NCI-H1092 (cell line): ENCODE results near the gene SHE.

Experiments
- DNase-seq: peaks from one replicate; lab custom pipeline; 2025; lab: John Stamatoyannopoulos, UW

SHE gene

DNA sequence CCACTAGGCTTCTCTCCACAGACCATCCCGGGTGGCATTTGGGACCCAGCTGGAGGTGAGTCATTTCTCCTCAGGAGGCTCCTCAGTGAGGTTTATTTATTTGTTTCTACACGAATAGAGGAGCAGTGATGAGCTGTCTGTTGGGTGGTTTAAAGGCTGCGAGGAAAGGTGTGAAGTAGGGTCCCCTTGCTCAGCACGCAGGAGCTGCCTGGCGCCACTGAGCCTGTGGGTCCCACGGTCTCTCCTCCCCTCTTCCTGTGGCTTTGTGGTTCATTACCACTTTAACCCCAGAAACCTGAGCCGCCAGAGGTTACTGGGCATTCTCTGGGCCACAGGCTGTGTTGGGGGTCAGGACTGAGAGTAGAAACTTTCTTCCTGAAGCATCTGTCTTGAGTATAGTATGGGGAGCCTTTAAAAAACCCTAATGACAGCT lies 57.2 kb downstream of the SHE start:
- DNase-seq: no peak

DNA sequence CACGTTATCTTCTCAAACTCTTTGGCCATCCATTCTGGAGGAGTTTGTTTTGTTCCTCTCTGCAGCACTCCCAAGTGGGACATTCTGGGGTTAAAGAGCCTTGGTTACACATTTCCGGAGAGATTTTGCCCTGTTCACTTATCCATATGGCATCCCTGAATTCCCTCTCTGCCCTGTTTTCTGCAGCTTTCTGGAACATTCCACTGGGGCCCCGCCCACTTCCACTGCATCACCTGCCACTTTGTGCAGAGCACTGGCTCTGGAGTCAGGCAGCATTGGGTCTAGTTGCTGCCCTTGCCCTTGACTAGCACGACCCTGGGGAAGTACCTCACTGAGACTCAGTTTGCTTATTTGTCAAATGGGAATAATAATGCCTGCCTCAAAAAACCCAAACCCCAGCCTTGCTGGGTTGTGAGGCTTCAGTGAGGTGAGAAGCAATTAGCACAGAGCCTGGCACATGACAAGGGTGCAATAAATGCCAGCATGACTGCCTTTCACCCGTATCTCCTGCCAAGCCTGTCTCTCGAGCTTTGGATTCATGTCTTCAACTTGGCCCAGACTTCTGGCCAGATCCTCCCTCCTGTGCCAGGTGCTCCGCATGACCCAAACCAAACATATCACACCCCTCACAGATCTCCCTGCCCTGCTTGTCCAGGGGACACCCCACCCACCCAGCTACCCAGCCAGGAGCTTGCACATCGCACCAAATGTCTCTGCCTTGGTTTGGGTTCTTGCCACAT lies 58.8 kb downstream of the SHE start:
- DNase-seq: no peak

DNA sequence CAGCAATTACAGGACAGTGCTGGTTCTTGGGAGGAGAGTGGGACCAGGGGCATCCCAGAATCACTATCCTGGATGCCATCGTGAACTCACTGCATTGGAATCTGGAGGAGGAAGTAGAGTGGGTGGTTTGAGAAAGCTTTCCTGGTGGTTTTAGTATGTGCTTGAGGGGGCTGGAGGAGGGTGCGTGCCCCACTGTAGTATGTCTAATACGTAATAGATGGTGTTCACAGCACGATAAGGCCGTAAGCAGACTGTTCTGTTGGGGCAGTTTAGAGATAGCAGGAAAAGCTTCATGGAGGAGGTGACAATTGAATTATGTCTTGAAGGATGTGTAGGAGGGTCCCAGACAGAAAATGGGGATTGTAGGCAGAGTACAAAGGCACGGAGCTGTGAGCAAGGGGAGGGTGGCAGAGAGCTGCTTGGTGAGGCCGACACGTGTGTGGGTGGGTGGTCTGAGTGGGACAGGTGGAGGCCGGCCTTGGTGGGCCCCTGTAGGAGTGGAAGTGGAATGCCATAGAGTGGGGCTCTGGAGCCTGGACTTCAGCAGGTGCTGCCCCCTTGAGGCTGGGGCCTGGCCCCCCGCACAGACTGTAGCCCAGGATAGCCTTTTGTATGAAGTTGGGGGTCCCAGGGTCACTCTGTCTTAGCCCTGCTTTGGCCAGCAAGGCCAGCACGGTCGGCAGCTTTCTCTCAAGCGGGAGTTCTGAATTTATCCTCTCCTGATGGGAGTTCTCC lies 60.0 kb downstream of the SHE start:
- no peak for DNase-seq

DNA sequence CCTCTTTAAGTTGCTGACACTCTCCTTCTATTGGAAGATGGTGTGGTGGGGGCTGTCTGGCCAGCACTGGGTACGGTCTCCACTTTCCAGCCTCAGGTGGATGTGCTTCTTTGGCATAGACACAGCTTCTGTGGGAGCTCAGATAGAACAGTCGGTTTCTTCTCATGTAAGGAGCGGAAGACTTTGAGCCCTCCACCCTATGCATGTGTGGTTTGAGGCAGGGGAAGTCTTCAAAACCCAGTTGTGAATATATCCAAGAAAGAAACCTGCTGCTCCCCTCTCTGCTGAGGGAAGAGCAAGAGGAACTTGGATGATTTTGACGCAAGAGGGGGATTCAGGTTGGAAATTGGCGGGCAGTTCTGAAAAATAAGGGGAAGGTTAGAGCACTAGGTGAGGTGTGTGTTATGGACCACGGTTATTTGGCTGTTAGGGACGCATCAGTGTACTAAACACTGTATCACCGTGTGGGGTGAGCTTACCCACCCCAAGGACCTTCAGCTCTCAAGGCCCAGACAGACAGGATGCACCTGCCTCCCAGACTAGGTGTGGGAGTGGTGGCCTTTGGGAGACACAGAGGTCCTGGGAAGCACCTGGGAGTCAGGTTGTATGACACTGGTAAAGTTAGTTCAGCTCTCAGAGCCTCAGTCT lies 60.8 kb downstream of the SHE start:
- DNase-seq: no peak

DNA sequence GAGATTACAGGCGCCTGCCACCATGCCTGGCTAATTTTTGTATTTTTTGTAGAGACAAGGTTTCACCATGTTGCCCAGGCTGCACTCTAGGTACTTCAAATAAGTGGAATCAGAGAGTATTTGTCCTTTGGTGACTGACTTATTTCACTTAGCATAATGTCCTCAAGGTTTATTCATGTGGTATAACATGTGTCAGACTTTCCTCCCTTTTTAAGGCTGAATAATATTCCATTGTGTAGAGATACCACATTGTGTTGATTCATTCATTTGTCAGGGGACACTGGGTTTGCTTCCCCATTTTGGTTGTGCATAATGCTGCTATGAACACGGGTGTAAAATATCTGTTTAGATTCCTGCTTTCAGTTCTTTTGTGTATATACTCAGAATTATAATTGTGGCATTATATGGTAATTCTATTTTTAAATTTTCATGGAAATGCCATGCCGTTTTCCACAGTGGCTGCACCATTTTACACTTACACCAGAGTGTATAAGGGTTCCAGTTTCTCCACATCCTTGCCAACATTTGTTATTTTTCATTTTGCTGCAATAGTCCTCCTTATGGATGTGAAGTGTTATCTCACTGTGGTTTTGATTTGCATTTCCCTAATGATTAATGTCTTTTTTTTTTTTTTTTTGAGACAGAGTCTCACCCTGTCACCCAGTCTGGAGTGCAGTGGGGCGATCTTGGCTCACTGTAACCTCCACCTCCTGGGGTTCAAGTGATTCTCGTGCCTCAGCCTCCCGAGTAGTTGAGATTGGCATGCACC lies 62.0 kb downstream of the SHE start:
- DNase-seq: no peak

DNA sequence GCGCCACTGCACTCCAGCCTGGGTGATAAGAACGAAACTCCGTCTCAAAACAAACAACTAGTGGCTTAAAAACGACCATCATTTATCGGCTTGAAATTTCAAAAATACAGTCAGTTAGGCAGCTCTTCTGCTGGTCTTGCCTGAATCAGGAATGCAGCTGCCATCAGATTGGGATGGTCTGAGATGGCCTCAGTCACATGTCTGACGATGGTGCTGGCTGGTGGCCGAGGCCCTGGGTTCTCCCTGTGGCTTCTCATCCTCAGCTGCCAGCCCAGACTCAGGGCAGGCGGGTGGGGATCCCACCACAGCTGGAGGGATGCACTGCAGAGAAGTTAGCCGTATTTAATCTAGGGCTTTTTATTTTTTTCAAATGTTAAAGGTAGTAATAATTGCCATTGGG lies 65.8 kb downstream of the SHE start:
- no peak for DNase-seq

DNA sequence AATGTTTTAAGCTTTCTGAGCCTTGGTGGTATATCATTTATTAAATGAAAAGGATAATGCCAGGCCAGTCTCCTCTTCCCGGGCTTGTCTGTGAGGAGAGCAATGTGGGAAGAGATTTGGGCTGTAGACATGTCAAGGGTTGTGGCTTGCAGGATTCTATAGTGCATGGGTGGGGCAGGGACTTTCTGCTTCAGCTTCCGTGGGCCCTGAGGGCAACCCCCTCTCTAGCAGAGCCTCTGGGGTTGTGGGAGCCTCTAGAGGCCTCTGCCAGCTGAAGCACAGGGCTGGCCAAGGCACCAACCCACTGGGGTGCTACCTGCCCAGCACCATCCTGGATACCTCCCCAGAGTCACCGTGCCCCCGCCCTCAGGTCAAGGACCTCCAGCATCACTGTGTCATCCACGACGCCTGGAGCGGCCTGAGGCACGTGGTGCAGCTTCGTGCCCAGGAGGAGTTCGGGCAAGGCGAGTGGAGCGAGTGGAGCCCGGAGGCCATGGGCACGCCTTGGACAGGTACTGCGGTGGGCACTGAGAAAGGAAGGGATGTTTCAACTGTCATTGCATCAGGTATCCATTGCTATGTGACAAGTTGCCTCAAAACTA lies 66.5 kb downstream of the SHE start:
- DNase-seq: no peak

DNA sequence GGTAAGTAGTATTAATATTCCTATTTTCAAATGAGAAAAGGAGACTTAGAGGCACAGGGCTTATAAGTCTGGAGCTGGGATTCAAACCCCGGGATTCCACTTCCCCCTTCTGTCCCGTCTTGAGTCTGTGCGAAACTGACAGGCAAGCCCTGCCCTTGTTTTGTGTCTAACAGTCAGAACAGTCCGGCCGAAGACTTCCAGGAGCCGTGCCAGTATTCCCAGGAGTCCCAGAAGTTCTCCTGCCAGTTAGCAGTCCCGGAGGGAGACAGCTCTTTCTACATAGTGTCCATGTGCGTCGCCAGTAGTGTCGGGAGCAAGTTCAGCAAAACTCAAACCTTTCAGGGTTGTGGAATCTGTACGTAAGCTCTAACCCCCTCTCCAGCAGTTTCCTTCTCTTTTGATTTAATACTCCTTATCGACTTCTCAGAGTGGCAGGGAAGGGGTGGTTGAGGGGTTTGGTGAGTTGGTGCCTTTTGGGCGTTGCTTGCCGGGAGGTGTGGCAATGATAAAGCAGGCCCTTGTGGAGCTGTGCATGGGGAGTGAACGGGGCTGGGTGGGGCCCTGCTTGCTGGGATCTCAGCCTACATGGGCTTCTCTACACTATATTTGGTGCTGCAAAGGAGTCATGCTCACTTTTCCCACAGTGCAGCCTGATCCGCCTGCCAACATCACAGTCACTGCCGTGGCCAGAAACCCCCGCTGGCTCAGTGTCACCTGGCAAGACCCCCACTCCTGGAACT lies 67.7 kb downstream of the SHE start:
- no peak for DNase-seq

DNA sequence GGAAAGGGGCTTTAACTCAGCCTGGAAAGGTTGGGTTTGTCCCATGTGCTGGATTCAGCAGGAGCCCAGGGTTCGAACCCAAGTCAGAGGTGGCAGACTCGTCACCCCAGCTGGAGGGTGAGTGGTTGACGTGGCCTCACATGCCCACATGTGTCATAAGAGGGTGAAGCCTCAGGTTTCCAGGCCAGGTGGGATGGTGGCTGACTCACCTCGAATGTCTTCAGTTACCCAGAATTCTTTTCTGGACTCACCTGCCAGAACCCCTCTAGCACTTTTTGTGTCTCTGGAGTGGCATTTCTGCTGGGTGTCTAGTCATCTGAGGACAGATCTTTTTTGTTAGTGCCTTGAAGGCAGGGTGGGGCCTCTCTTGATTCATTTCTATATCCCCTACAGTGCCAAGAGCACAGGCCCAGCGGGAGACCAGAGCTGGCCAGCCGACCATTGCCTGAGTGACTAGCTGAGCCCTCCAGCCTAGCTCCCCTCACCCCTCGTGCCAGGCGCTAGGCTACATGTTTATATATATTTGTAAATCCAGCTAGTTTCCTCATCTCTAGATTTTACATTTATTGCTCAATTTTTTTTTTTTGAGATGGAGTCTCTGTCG lies 68.9 kb downstream of the SHE start:
- DNase-seq: no peak

DNA sequence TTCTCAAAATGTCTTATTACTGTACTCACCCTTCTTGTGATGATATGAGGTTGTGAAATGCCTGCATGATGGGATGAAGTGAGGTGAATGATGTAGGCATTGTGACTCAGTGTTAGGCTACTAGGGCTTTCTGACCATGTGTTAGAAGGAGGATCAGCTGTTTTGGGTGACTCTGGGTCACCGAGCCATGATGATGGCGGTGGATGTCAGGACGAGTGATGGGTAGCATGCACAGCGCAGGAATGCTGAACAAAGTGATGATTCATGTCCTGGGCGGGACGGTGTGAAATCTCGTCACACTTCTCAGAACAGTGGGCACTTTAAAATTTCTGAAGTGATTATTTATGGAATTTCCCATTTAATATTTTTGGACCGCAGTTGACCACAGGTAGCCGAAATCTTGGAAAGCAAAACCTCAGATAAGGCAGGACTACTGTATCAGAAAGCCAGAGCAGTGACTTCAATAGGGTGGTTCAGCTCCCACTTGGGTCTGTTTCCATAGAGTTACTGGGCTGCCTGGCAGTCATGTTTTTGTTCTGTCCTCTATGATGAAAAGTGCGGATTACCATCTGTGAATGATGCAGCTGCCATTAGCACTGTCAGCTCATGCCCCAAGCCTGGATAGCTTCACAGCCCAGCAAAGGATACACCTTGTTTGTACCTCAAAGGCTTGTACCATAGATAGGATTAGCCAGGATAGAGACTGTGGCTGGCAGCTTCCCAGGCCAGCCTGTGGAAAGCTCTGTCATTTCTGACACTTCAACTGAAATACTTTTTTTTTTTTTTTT lies 70.4 kb downstream of the SHE start:
- no peak for DNase-seq

DNA sequence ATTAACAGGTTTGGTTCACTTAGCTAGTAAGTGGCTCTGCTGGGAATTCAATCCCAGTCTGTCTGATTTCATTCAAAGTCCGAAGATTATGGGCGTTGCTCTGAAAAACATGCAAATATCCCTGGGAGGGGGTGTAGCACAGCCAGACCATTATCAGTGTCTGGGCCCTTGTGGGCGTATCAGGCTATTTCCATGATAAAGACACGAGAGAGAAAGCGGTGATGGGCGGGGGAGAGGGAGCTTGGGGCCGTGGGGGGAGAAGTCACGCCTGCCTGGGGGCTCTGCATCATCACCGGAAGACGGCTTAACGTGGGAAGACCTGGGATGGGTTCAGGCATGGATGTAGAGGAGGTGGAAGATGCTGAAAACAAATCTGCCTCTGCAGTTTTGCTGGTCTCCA lies 71.3 kb downstream of the SHE start:
- DNase-seq: no peak

DNA sequence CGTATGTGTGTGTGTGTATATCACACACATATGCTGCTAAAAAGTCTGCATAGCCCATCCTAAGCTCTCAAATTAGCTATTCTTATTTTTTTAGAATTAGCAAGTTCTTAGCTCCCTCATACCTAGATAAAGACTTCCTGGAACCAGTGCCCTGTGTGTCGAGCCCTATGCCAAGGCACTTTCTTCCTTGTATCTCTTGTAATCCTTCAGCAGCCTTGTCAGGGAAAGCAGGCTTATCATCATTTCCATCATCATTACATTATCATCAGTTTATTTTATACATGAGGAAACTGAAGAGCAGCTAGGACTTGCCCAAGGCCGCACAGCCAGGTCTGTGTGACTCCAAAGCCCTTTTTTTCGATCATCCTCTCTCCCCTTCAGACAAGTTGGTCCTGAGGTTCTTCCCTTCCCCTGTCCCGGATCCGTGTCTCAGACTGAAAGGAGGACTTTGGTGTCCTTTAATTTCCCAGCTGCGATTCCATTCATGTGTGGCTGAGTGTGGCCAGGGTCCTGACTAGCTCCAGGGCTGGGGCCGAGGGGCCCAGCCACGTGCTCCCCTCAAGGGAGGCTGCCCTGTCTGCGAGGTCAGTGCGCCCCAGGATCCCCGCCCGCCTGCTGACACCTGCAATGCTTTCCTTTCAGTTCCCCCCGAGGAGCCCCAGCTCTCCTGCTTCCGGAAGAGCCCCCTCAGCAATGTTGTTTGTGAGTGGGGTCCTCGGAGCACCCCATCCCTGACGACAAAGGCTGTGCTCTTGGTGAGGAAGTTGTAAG lies 72.2 kb downstream of the SHE start:
- DNase-seq: no peak
